GM23338 (cell line): ENCODE data around the gene PROKR2.

Experiments
- CREB1 ChIP-seq: fragments of 250-450 bp; sonication (Bioruptor Pico); IDR thresholded peaks from 2 replicates; pipeline ENCODE4 v1.5.0; 2020; ENCODE audit warnings: low read depth, mild to moderate bottlenecking, moderate library complexity
- CTCF ChIP-seq, 2 experiments: fragments of 200-600 bp in 1 of 2; sonication (generic) in 1 of 2; conservative IDR thresholded peaks; 2 replicates each; pipeline versions ENCODE4 v1.5.1 to v1.6.1; 2016 to 2017; ENCODE audit warnings: antibody characterized with exemption in 2 of 2, low read depth in 2 of 2, mild to moderate bottlenecking in 2 of 2, moderate library complexity in 1 of 2
- EZH2 ChIP-seq: fragments of 200-600 bp; sonication (generic); IDR thresholded peaks from one replicate; pipeline ENCODE4 v1.8.0; 2017; ENCODE audit warnings: antibody characterized with exemption, mild to moderate bottlenecking, low read depth; ENCODE audit not compliant: unreplicated experiment
- EZH2phosphoT487 ChIP-seq: fragments of 200-600 bp; sonication (generic); IDR thresholded peaks from one replicate; pipeline ENCODE4 v1.8.1; 2018; ENCODE audit warnings: antibody characterized with exemption; ENCODE audit not compliant: unreplicated experiment
- JUNB ChIP-seq: IDR thresholded peaks from one replicate; pipeline ENCODE4 v1.6.1; 2016; ENCODE audit warnings: antibody characterized with exemption; ENCODE audit not compliant: unreplicated experiment
- NANOG ChIP-seq: IDR thresholded peaks from 2 replicates; pipeline ENCODE4 v1.6.1; 2016; ENCODE audit warnings: antibody characterized with exemption, borderline replicate concordance
- POLR2AphosphoS5 ChIP-seq: IDR thresholded peaks from 2 replicates; pipeline ENCODE4 v1.6.1; 2016; ENCODE audit warnings: antibody characterized with exemption, low read depth
- REST ChIP-seq: IDR thresholded peaks from one replicate; pipeline ENCODE4 v1.6.1; 2018; ENCODE audit warnings: antibody characterized with exemption; ENCODE audit not compliant: unreplicated experiment
- ZNF114 ChIP-seq: fragments of 250-450 bp; sonication (Bioruptor Pico); IDR thresholded peaks from 2 replicates; pipeline ENCODE4 v1.5.0; 2020; ENCODE audit warnings: mild to moderate bottlenecking, moderate library complexity
- ZNF331 ChIP-seq: fragments of 250-450 bp; sonication (Bioruptor Pico); IDR thresholded peaks from 2 replicates; pipeline ENCODE4 v1.5.0; 2020; ENCODE audit warnings: low read depth, mild to moderate bottlenecking, moderate library complexity
- ZNF462 ChIP-seq: fragments of 250-450 bp; sonication (Bioruptor Pico); IDR thresholded peaks from 2 replicates; pipeline ENCODE4 v1.5.0; 2020; ENCODE audit warnings: mild to moderate bottlenecking, moderate library complexity

GRCh38 chr20:5362771-5363170 lies 46.0 kb upstream of the PROKR2 start:
- TF ChIP-seq CTCF (conservative IDR thresholded peaks at IDR 0.05; ENCODE audit: low read depth in 2 of 2) (no peak), EZH2phosphoT487 (no peak), ZNF331 (no peak), EZH2 (no peak), JUNB (no peak), POLR2AphosphoS5 (no peak), REST (no peak), ZNF462 (no peak), CREB1 (CRISPR knock-in tag) (no peak), NANOG (no peak), ZNF114 (no peak)
